A549 (cell line): ENCODE results near the gene NTRK1. TPM values are rescaled to one million over a fixed set of nuclear protein-coding genes. Genes with fewer than 3 reads are reported as not detected.

Experiments
- ATAC-seq, 2 experiments: fragments of 200-7000 bp in 1 of 2; fragments of >200 bp in 1 of 2; cut with Nextera tagmentation in 1 of 2; cut with Tn5 transposase in 1 of 2; 3 replicates each; pipeline versions ENCODE4 v1.8.0 to v1.9.1; 2018 to 2020; ENCODE audit warnings: mild to moderate bottlenecking in 1 of 2, moderate library complexity in 1 of 2
- CTCF ChIA-PET: fragments of 300-600 bp; sonication (Branson Sonifier 250); formaldehyde crosslinking; extraction: SDS; loops from one replicate; lab custom pipeline; 2021; ENCODE audit warnings: antibody characterized with exemption, inconsistent platforms; lab: Yijun Ruan, JAX
- POLR2A ChIA-PET: fragments of 350-600 bp; formaldehyde crosslinking; extraction: SDS; loops from one replicate; lab custom pipeline; 2021; ENCODE audit warnings: antibody characterized with exemption, inconsistent platforms; lab: Yijun Ruan, JAX
- DNase-seq, 2 experiments: peaks; one replicate each; pipeline versions ENCODE4 v3.0.0 to v3.0.0-alpha.2; 2011 to 2016; ENCODE audit warnings: low read depth in 1 of 2, low spot score in 1 of 2
- FAIRE-seq: peaks from 2 replicates; lab custom pipeline; 2011; peaks lifted over from hg19 to GRCh38; lab: Jason Lieb, UNC
- H3K27ac ChIP-seq, 2 experiments: fragments of >200 bp; sonication (Bioruptor Twin); formaldehyde crosslinking; 3 replicates each; pipeline ENCODE4 v1.5.1; 2016 to 2017
- H3K4me1 ChIP-seq: fragments of >200 bp; sonication (Bioruptor Twin); formaldehyde crosslinking; 3 replicates; pipeline ENCODE4 v1.6.1; 2016
- H3K4me2 ChIP-seq: fragments of >200 bp; sonication (Bioruptor Twin); formaldehyde crosslinking; 3 replicates; pipeline ENCODE4 v1.6.1; 2016
- H3K4me3 ChIP-seq: fragments of >200 bp; sonication (Bioruptor Twin); formaldehyde crosslinking; 3 replicates; pipeline ENCODE4 v1.5.1; 2016
- H3K9me3 ChIP-seq: fragments of >200 bp; sonication (Bioruptor Twin); formaldehyde crosslinking; 3 replicates; pipeline ENCODE4 v1.6.1; 2016
- ATOH8 ChIP-seq: fragments of 250-450 bp; sonication (Bioruptor Pico); IDR thresholded peaks from 2 replicates; pipeline ENCODE4 v1.5.0; 2020; ENCODE audit warnings: low read depth, mild to moderate bottlenecking, moderate library complexity
- BHLHE40 ChIP-seq: IDR thresholded peaks from 2 replicates; pipeline ENCODE4 v1.6.1; 2012; ENCODE audit warnings: low read depth, low read length, inconsistent platforms
- CBX2 ChIP-seq: fragments of 200-600 bp; sonication (generic); IDR thresholded peaks from 2 replicates; pipeline ENCODE4 v1.6.1; 2016; ENCODE audit warnings: low read depth, mild to moderate bottlenecking, borderline replicate concordance
- CHD4 ChIP-seq: fragments of 200-600 bp; sonication (generic); IDR thresholded peaks from 2 replicates; pipeline ENCODE4 v1.6.1; 2016; ENCODE audit warnings: antibody characterized with exemption, mild to moderate bottlenecking, borderline replicate concordance
- EP300 ChIP-seq, 2 experiments: fragments of >200 bp; sonication (Bioruptor Twin); formaldehyde crosslinking; IDR thresholded peaks; 2 replicates in 1 of 2; 3 replicates in 1 of 2; pipeline ENCODE4 v1.6.1; 2016 to 2017
- ESRRA ChIP-seq: fragments of 150-350 bp; IDR thresholded peaks from 2 replicates; pipeline ENCODE4 v1.6.1; 2014; ENCODE audit warnings: mild to moderate bottlenecking, low read length, borderline replicate concordance
- FOSB ChIP-seq: fragments of 250-450 bp; sonication (Bioruptor Pico); IDR thresholded peaks from 2 replicates; pipeline ENCODE4 v1.5.0; 2020; ENCODE audit warnings: mild to moderate bottlenecking, moderate library complexity
- FOSL2 ChIP-seq, 2 experiments: fragments of 450-650 bp in 1 of 2; fragments of >200 bp in 1 of 2; sonication (Bioruptor Twin) in 1 of 2; formaldehyde crosslinking; IDR thresholded peaks; 2 replicates each; pipeline versions ENCODE4 v1.5.0 to v1.6.1; 2016 to 2020; ENCODE audit warnings: mild to moderate bottlenecking in 1 of 2, moderate library complexity in 1 of 2
- HES2 ChIP-seq: fragments of >200 bp; sonication (Bioruptor Twin); formaldehyde crosslinking; IDR thresholded peaks from 2 replicates; pipeline ENCODE4 v1.6.1; 2016
- HMGXB4 ChIP-seq: fragments of 250-450 bp; sonication (Bioruptor Pico); IDR thresholded peaks from 2 replicates; pipeline ENCODE4 v1.5.0; 2021; ENCODE audit warnings: mild to moderate bottlenecking, moderate library complexity, borderline replicate concordance
- JUN ChIP-seq, 2 experiments: fragments of >200 bp; sonication (Bioruptor Twin); formaldehyde crosslinking; IDR thresholded peaks; 2 replicates in 1 of 2; 3 replicates in 1 of 2; pipeline ENCODE4 v1.6.1; 2016 to 2017
- KDM1A ChIP-seq: fragments of 200-600 bp; sonication (generic); IDR thresholded peaks from 2 replicates; pipeline ENCODE4 v1.6.1; 2016; ENCODE audit warnings: low read depth, mild to moderate bottlenecking
- KDM5A ChIP-seq: fragments of 200-600 bp; sonication (generic); IDR thresholded peaks from 2 replicates; pipeline ENCODE4 v1.6.1; 2016; ENCODE audit warnings: antibody characterized with exemption, mild to moderate bottlenecking
- MYC ChIP-seq: IDR thresholded peaks from 2 replicates; pipeline ENCODE4 v1.6.1; 2012; ENCODE audit warnings: mild to moderate bottlenecking, inconsistent platforms, low read length, improper control_type of control experiment, borderline replicate concordance
- PHF8 ChIP-seq: fragments of 200-600 bp; sonication (generic); IDR thresholded peaks from 2 replicates; pipeline ENCODE4 v1.6.1; 2016; ENCODE audit warnings: low read depth, mild to moderate bottlenecking, antibody characterized with exemption, moderate library complexity, borderline replicate concordance
- POLR2A ChIP-seq: IDR thresholded peaks from 2 replicates; pipeline ENCODE4 v1.6.1; 2012; ENCODE audit warnings: mild to moderate bottlenecking, low read length
- RAD21 ChIP-seq, 2 experiments: fragments of >200 bp in 1 of 2; sonication (Bioruptor Twin) in 1 of 2; formaldehyde crosslinking in 1 of 2; IDR thresholded peaks in 1 of 2; conservative IDR thresholded peaks in 1 of 2; 2 replicates in 1 of 2; 3 replicates in 1 of 2; pipeline ENCODE4 v1.6.1; 2012 to 2018; ENCODE audit warnings: inconsistent platforms in 1 of 2
- RARB ChIP-seq: fragments of 250-450 bp; sonication (Bioruptor Pico); IDR thresholded peaks from 2 replicates; pipeline ENCODE4 v1.8.0; 2021; ENCODE audit warnings: mild to moderate bottlenecking, moderate library complexity
- REST ChIP-seq: fragments of 200-600 bp; sonication (generic); IDR thresholded peaks from 2 replicates; pipeline ENCODE4 v1.6.1; 2016; ENCODE audit warnings: antibody characterized with exemption, mild to moderate bottlenecking, moderate library complexity
- TP53 ChIP-seq: fragments of 250-450 bp; sonication (Bioruptor Pico); IDR thresholded peaks from 2 replicates; pipeline ENCODE4 v1.5.0; 2021; ENCODE audit warnings: mild to moderate bottlenecking, moderate library complexity
- USF2 ChIP-seq: fragments of 450-650 bp; IDR thresholded peaks from 2 replicates; pipeline ENCODE4 v1.6.1; 2014; ENCODE audit warnings: antibody characterized with exemption
- ZFP36 ChIP-seq: fragments of 450-650 bp; IDR thresholded peaks from 2 replicates; pipeline ENCODE4 v1.6.1; 2014; ENCODE audit warnings: borderline replicate concordance; ENCODE audit not compliant: partially characterized antibody
- WGBS: methylation state at CpG from one replicate; pipeline ENCODE4 v1.1.6; 2017; ENCODE audit errors: missing lambda C conversion rate; 5-methylcytosine and 5-hydroxymethylcytosine counted together
- polyA plus RNA-seq, 4 experiments: library from polyadenylated mRNA; depleted of rRNA in 3 of 4; stranded (reverse); fragments of >200 nt; fragmentation: RNase III in 1 of 4; extraction: RNeasy Plus Mini Kit Qiagen cat#74134 plus additional on column Dnase treatment in 1 of 4; gene quantifications; 2 replicates in 3 of 4; 3 replicates in 1 of 4; pipeline ENCODE4 v1.2.3, GENCODE V29; 2011 to 2017
- TF ChIP-seq, protein P1 (sequence below): IDR thresholded peaks from 2 replicates; pipeline ENCODE4 v1.6.1; 2012

Gene NTRK1
- polyA plus RNA-seq, 2 of the 4 experiments (the other 2 are of a cell fraction): 0.05 to 0.18 TPM

GRCh38 chr1:156833603-156834002 is 27.1 kb upstream of the NTRK1 start:
- POLR2A ChIA-PET: interaction anchor here (0.5 kb wide), 1 partner anchor 11 kb away, joined by 4 read pairs; no protein-coding TSS in a partner anchor
- TF ChIP-seq ZFP36 (no peak), HMGXB4 (CRISPR knock-in tag) (no peak), REST (no peak), CBX2 (no peak), RARB (CRISPR knock-in tag) (no peak), ATOH8 (CRISPR knock-in tag) (no peak), KDM5A (no peak), HES2 (no peak), POLR2A (no peak), KDM1A (no peak), MYC (no peak), FOSL2 (IDR thresholded peaks at IDR 0.05) (no peak), FOSL2 (CRISPR knock-in tag; IDR thresholded peaks at IDR 0.05) (no peak), PHF8 (no peak), FOSB (CRISPR knock-in tag) (no peak), EP300 (IDR thresholded peaks at IDR 0.05) (no peak)
- no peak for FAIRE-seq

DNA sequence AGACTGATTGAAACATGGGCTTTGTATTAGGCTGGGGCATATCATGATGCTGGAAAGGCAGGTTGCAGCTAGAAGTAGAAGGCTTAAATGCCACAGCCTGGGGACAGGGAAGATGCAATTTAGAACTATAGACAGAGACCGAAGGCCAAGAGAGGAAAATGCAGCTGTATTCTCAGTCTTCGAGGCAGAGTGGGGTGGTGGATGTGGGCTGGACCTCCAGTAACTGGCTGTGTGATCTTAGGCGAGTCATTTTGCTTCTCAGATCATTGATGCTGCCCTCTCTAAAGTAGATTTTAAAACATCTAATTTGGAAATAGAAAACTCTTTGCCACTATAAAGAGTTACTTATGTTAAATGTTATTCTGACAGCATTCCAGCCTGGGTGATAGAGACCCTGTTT is 26.3 kb upstream of the NTRK1 start:
- POLR2A ChIA-PET: no interaction called here
- Histone ChIP-seq H3K9me3 (no peaks in the 10 kb centered on the region), H3K4me2 (no peak overlapping the region), H3K4me1 (no peaks in the 10 kb centered on the region), H3K4me3 (no peak overlapping the region), H3K27ac (no peak overlapping the region)
- no peak for DNase-seq
- CTCF ChIA-PET: interaction anchor here (0.7 to 12.5 kb wide), 9 partner anchors 10 to 94 kb away, joined by 3 to 239 read pairs (median 3); partner anchors contain the start of gene NTRK1
- TF ChIP-seq BHLHE40: no peak
- no peak for TF ChIP-seq RAD21 (conservative IDR thresholded peaks at IDR 0.05 in 1 of 2, IDR thresholded peaks at IDR 0.05 in 1 of 2)
- no peak for TF ChIP-seq ESRRA
- no peak for TF ChIP-seq JUN (IDR thresholded peaks at IDR 0.05)
- no peak for TF ChIP-seq CBX2
- no peak for TF ChIP-seq CHD4
- TF ChIP-seq, protein P1, sequence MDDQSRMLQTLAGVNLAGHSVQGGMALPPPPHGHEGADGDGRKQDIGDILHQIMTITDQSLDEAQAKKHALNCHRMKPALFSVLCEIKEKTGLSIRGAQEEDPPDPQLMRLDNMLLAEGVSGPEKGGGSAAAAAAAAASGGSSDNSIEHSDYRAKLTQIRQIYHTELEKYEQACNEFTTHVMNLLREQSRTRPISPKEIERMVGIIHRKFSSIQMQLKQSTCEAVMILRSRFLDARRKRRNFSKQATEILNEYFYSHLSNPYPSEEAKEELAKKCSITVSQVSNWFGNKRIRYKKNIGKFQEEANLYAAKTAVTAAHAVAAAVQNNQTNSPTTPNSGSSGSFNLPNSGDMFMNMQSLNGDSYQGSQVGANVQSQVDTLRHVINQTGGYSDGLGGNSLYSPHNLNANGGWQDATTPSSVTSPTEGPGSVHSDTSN: no peak
- no peak for TF ChIP-seq TP53
- TF ChIP-seq USF2: no peak
- no peak for TF ChIP-seq MYC
- no peak for ATAC-seq
- WGBS: 33% methylated on average over 3 of the region's 3 CpGs
- no peak for FAIRE-seq

More at GRCh38 chr1:156833603-156834002, 27.1 kb upstream of the NTRK1 start:
- DNase-seq: no peak
- Histone ChIP-seq H3K4me2 (no peak overlapping the region), H3K27ac (no peak overlapping the region), H3K9me3 (no peaks in the 10 kb centered on the region), H3K4me3 (no peak overlapping the region), H3K4me1 (no peaks in the 10 kb centered on the region)
- WGBS: 42% methylated on average over 2 of the region's 2 CpGs
- ATAC-seq: no peak
- CTCF ChIA-PET: interaction anchor here (0.7 to 12.5 kb wide), 9 partner anchors 11 to 158 kb away, joined by 3 to 239 read pairs (median 5); partner anchors contain the start of gene NTRK1
